ENCODE data around the gene SUCLG1. TPM values are rescaled to one million over a fixed set of nuclear protein-coding genes. Genes with fewer than 3 reads are reported as not detected.
"Not testable (repeated sequence)": the region's sequence is repeated elsewhere in the genome, so short reads cannot be mapped to it uniquely, and the experiment has no call there.

The SUCLG1 gene
- total and polyA plus RNA-seq, 2 experiments from 2014 or later = 164 to 168 TPM

DNA sequence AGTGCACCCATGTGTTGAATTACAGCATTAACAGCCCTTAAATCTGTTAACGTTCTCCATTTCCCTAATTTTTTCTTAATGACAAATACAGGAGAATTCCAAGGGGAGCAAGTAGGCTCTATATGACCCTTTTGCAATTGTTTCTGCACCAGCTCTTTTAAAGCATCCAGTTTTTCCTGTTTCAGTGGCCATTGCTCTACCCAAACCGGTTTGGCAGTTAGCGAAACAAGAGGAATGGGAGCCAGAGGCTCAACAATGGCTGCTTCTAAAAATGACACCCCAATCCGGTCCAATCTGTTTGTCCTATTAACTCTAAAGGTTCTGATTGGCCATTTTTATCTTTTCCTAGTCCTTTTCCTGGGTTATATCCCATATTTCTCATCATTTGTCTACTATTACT, 15.1 kb upstream of the SUCLG1 start:
- WGBS (ENCODE audit: low lambda C conversion rate, missing lambda C conversion rate) = 76% methylated on average over 4 of the region's 4 CpGs
- no peak for DNase-seq (ENCODE audit: low spot score)
- H2AFZ ChIP-seq = no peak overlapping the region
- H3K4me2 ChIP-seq = no peak overlapping the region
- H3K9me2 ChIP-seq (replicated peaks; ENCODE audit: insufficient read depth) = no peaks in the 10 kb centered on the region
- H3K27ac ChIP-seq = no peak overlapping the region
- no peak overlapping the region for H3K4me3 ChIP-seq
- H3K4me1 ChIP-seq (ENCODE audit: insufficient read depth) = no peaks in the 10 kb centered on the region
- no peaks in the 10 kb centered on the region for H3K36me3 ChIP-seq (replicated peaks; ENCODE audit: insufficient read depth, low read depth)
- TF ChIP-seq, protein P1, sequence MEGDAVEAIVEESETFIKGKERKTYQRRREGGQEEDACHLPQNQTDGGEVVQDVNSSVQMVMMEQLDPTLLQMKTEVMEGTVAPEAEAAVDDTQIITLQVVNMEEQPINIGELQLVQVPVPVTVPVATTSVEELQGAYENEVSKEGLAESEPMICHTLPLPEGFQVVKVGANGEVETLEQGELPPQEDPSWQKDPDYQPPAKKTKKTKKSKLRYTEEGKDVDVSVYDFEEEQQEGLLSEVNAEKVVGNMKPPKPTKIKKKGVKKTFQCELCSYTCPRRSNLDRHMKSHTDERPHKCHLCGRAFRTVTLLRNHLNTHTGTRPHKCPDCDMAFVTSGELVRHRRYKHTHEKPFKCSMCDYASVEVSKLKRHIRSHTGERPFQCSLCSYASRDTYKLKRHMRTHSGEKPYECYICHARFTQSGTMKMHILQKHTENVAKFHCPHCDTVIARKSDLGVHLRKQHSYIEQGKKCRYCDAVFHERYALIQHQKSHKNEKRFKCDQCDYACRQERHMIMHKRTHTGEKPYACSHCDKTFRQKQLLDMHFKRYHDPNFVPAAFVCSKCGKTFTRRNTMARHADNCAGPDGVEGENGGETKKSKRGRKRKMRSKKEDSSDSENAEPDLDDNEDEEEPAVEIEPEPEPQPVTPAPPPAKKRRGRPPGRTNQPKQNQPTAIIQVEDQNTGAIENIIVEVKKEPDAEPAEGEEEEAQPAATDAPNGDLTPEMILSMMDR (IDR thresholded peaks at IDR 0.05; ENCODE audit: poor library complexity) = no peak
- TF ChIP-seq EZH2 (IDR thresholded peaks at IDR 0.05; ENCODE audit: borderline replicate concordance) (no peak), EZH2phosphoT487 (IDR thresholded peaks at IDR 0.05; ENCODE audit: low read depth, severe bottlenecking, unreplicated experiment) (no peak)
- no peaks in the 10 kb centered on the region for H4K20me1 ChIP-seq (ENCODE audit: insufficient read depth, poor library complexity, severe bottlenecking)
- H3K79me2 ChIP-seq = no peaks in the 10 kb centered on the region
- no peaks in the 10 kb centered on the region for H3K27me3 ChIP-seq
- peaks cover 7% of the 10 kb centered on the region for H3K9me3 ChIP-seq (ENCODE audit: low read depth)

DNA sequence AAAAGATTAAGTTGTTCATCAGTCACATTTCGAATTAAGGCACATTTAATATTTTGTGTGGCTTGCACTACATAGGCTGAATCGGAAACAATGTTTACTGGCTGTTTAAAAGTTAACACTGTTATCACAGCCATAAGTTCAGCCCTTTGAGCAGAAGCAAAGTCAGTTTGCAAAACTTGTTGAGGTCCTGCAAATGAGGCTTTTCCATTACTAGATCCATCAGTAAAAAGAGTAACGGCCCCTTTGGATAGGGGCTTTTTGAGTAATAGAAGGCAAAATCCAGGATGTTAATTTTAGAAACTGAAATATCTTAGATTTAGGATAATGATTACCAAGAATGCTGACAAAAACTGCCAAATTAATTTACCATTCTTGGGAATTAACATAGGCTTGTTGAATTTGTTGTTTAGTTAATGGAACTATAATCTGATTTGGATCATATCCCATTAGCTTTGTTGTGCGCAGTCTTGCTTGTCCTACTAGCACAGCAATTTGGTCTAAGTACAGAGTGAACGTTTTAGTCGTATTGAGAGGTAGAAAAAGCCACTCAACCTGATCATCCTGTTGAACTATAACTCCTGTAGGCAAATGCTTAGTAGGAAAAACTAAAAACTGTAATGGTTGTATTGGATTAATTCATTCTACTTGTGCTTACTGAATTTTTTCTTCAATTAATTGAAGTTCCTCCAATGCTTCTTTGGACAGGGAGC, 13.9 kb upstream of the SUCLG1 start:
- Histone ChIP-seq H3K36me3 (replicated peaks; ENCODE audit: insufficient read depth, low read depth) (no peaks in the 10 kb centered on the region), H3K79me2 (no peaks in the 10 kb centered on the region), H3K27ac (peak overlapping the region; percentile 19), H4K20me1 (ENCODE audit: insufficient read depth, poor library complexity, severe bottlenecking) (no peaks in the 10 kb centered on the region), H3K4me1 (ENCODE audit: insufficient read depth) (no peaks in the 10 kb centered on the region), H3K4me2 (peak overlapping the region; percentile 52), H2AFZ (no peak overlapping the region), H3K9me3 (ENCODE audit: low read depth) (peaks cover 7% of the 10 kb centered on the region), H3K27me3 (no peaks in the 10 kb centered on the region), H3K9me2 (replicated peaks; ENCODE audit: insufficient read depth) (no peaks in the 10 kb centered on the region), H3K4me3 (no peak overlapping the region)
- DNase-seq (ENCODE audit: low spot score) = no peak
- no peak for TF ChIP-seq EZH2 (IDR thresholded peaks at IDR 0.05; ENCODE audit: borderline replicate concordance)
- TF ChIP-seq, protein P1 (IDR thresholded peaks at IDR 0.05; ENCODE audit: poor library complexity) = no peak
- no peak for TF ChIP-seq EZH2phosphoT487 (IDR thresholded peaks at IDR 0.05; ENCODE audit: low read depth, severe bottlenecking, unreplicated experiment)
- WGBS (ENCODE audit: low lambda C conversion rate, missing lambda C conversion rate) = 81% methylated on average over 6 of the region's 6 CpGs

DNA sequence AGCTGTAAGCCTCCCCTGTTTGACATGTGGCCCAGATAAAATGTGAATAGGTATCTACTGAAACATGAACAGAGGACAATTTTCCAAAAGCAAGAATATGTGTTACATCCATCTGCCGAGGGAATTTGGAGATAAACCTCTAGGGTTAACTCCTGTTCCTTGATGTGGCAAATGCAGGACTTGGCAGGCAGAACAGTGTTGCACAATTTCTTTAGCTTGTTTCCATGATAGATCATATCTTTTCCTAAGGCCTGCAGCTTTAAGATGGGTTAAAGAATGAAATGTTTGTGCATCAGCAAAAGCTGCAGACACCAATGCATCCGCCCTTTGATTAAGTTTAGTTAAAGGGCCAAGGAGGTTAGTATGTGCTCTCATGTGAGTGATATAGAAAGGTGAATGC, 13.3 kb upstream of the SUCLG1 start:
- not testable (repeated sequence) for H3K9me2 ChIP-seq (replicated peaks; ENCODE audit: insufficient read depth); H4K20me1 ChIP-seq (ENCODE audit: insufficient read depth, poor library complexity, severe bottlenecking); H2AFZ ChIP-seq; DNase-seq (ENCODE audit: low spot score); H3K4me3 ChIP-seq; H3K27me3 ChIP-seq; H3K79me2 ChIP-seq; H3K36me3 ChIP-seq (replicated peaks; ENCODE audit: insufficient read depth, low read depth); H3K9me3 ChIP-seq (ENCODE audit: low read depth); H3K4me1 ChIP-seq (ENCODE audit: insufficient read depth)
- 69% methylated on average over 2 of the region's 2 CpGs for WGBS (ENCODE audit: low lambda C conversion rate, missing lambda C conversion rate)
- Histone ChIP-seq H3K4me2 (peak overlapping the region; percentile 52), H3K27ac (peak overlapping the region; percentile 19)

DNA sequence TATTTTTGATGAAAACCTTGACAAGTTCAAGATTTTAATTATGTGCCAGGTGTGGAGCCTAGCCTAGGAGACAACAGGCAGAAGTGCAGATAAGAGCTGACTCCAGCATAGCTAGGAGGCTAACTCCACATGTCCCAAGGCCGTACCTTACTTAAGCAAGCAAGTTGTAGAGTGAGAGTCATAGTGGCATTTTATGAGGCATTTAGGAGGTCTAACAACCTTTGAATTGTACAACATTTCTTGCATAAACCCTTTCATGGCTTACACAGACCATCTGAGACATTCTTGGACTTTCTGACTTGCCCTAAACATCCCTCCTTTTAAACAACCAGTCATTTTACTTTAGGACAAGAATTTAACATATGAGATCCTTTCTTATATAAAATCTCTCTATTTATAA, 8.3 kb upstream of the SUCLG1 start:
- TF ChIP-seq EZH2phosphoT487 (IDR thresholded peaks at IDR 0.05; ENCODE audit: low read depth, severe bottlenecking, unreplicated experiment) = no peak
- TF ChIP-seq EZH2 (IDR thresholded peaks at IDR 0.05; ENCODE audit: borderline replicate concordance) = no peak
- TF ChIP-seq, protein P1 (IDR thresholded peaks at IDR 0.05; ENCODE audit: poor library complexity) = no peak
- WGBS (ENCODE audit: low lambda C conversion rate, missing lambda C conversion rate) = 87% methylated on average over 1 of the region's 1 CpG
- H3K4me1 ChIP-seq (ENCODE audit: insufficient read depth) = no peaks in the 10 kb centered on the region
- no peak for DNase-seq (ENCODE audit: low spot score)
- H3K27me3 ChIP-seq = no peaks in the 10 kb centered on the region
- H3K36me3 ChIP-seq (replicated peaks; ENCODE audit: insufficient read depth, low read depth) = no peaks in the 10 kb centered on the region
- no peak overlapping the region for H3K4me2 ChIP-seq
- H3K79me2 ChIP-seq = no peaks in the 10 kb centered on the region
- no peak overlapping the region for H3K27ac ChIP-seq
- H3K9me3 ChIP-seq (ENCODE audit: low read depth) = no peaks in the 10 kb centered on the region
- no peak overlapping the region for H2AFZ ChIP-seq
- no peak overlapping the region for H3K4me3 ChIP-seq
- H4K20me1 ChIP-seq (ENCODE audit: insufficient read depth, poor library complexity, severe bottlenecking) = no peaks in the 10 kb centered on the region
- no peaks in the 10 kb centered on the region for H3K9me2 ChIP-seq (replicated peaks; ENCODE audit: insufficient read depth)
